ENCODE measurements around the gene CTNNA3.
"Not testable (repeated sequence)": the region's sequence is repeated elsewhere in the genome, so short reads cannot be mapped to it uniquely, and the experiment has no call there.

CTNNA3 gene

GRCh38 chr10:67230680-67231500, 465.1 kb downstream of the CTNNA3 start:
- DNase-seq = peak in 2 of 3 experiments; percentile 5 to 42

- DNase-seq = no peak
Measured at GRCh38 chr10:67225226-67225625, 470.8 kb downstream of the CTNNA3 start.

GRCh38 chr10:67224553-67224952, 471.4 kb downstream of the CTNNA3 start:
- no peak for DNase-seq

GRCh38 chr10:67222934-67223333, 473.1 kb downstream of the CTNNA3 start:
- DNase-seq = no peak

- no peak for DNase-seq
Measured at GRCh38 chr10:67221939-67222494, 474.0 kb downstream of the CTNNA3 start.

GRCh38 chr10:67211680-67212079, 484.3 kb downstream of the CTNNA3 start:
- DNase-seq = no peak

GRCh38 chr10:67207923-67208322, 488.1 kb downstream of the CTNNA3 start:
- DNase-seq = not testable (repeated sequence)

GRCh38 chr10:67200913-67201564, 495.0 kb downstream of the CTNNA3 start:
- no peak for DNase-seq

GRCh38 chr10:67175354-67175753, 520.6 kb downstream of the CTNNA3 start:
- peak in 1 of 3 experiments; percentile 2 for DNase-seq

GRCh38 chr10:67173787-67174186, 522.2 kb downstream of the CTNNA3 start:
- no peak for DNase-seq

- peak in 2 of 3 experiments; percentile 0 to 5 for DNase-seq
Measured at GRCh38 chr10:67171970-67172369, 524.0 kb downstream of the CTNNA3 start.

GRCh38 chr10:67156239-67156638, 539.8 kb downstream of the CTNNA3 start:
- DNase-seq = no peak

- no peak for DNase-seq
Measured at GRCh38 chr10:67151471-67151870, 544.5 kb downstream of the CTNNA3 start.

- DNase-seq = no peak
Measured at GRCh38 chr10:67144530-67144929, 551.5 kb downstream of the CTNNA3 start.

GRCh38 chr10:67141300-67141699, 554.7 kb downstream of the CTNNA3 start:
- no peak for DNase-seq

GRCh38 chr10:67140641-67141040, 555.4 kb downstream of the CTNNA3 start:
- no peak for DNase-seq

- no peak for DNase-seq
Measured at GRCh38 chr10:67127441-67127840, 568.6 kb downstream of the CTNNA3 start.

GRCh38 chr10:67119651-67120050, 576.3 kb downstream of the CTNNA3 start:
- peak in 1 of 3 experiments; percentile 38 for DNase-seq

GRCh38 chr10:67115972-67116371, 580.0 kb downstream of the CTNNA3 start:
- peak in 1 of 3 experiments; percentile 56 for DNase-seq

GRCh38 chr10:67114945-67115344, 581.0 kb downstream of the CTNNA3 start:
- DNase-seq = peak in 2 of 3 experiments; percentile 32 to 85

GRCh38 chr10:67112765-67113164, 583.2 kb downstream of the CTNNA3 start:
- DNase-seq = no peak

- peak in 2 of 3 experiments; percentile 1 to 82 for DNase-seq
Measured at GRCh38 chr10:67110286-67110685, 585.7 kb downstream of the CTNNA3 start.

- no peak for DNase-seq
Measured at GRCh38 chr10:67107670-67108069, 588.3 kb downstream of the CTNNA3 start.

- DNase-seq = no peak
Measured at GRCh38 chr10:67100951-67101350, 595.0 kb downstream of the CTNNA3 start.

Data from NCI-H1417 (cell line).